NCI-H748 (cell line): ENCODE measurements around the gene DHFR2.

Experiments used
- DNase-seq: peaks from one replicate; lab custom pipeline; 2025; ENCODE audit not compliant: unreplicated experiment; lab: John Stamatoyannopoulos, UW

The DHFR2 gene

GRCh38 chr3:94008253-94008652, 54.5 kb downstream of the DHFR2 start:
- no peak for DNase-seq
